BE2C (cell line): ENCODE results near the gene RPP25.

ENCODE experiments used
- DNase-seq: peaks from one replicate; pipeline ENCODE4 v3.0.0-alpha.2; 2020
- H3K27me3 ChIP-seq: fragments of 250-450 bp; sonication (Bioruptor Pico); 2 replicates; pipeline ENCODE4 v1.5.1; 2020; ENCODE audit warnings: mild to moderate bottlenecking
- H3K36me3 ChIP-seq: fragments of 250-450 bp; sonication (Bioruptor Pico); 2 replicates; pipeline ENCODE4 v1.5.1; 2020; ENCODE audit warnings: mild to moderate bottlenecking
- H3K4me1 ChIP-seq: fragments of 250-450 bp; sonication (Bioruptor Pico); 2 replicates; pipeline ENCODE4 v1.5.1; 2020
- H3K4me3 ChIP-seq: 2 replicates; pipeline ENCODE4 v1.5.1; 2011; ENCODE audit warnings: low read depth, low read length
- H3K9me3 ChIP-seq: fragments of 250-450 bp; sonication (Bioruptor Pico); 2 replicates; pipeline ENCODE4 v1.5.1; 2020
- TF ChIP-seq, protein P1 (sequence below): IDR thresholded peaks from 2 replicates; pipeline ENCODE4 v1.5.1; 2012; ENCODE audit warnings: mild to moderate bottlenecking, low read depth, low read length

Gene RPP25

DNA sequence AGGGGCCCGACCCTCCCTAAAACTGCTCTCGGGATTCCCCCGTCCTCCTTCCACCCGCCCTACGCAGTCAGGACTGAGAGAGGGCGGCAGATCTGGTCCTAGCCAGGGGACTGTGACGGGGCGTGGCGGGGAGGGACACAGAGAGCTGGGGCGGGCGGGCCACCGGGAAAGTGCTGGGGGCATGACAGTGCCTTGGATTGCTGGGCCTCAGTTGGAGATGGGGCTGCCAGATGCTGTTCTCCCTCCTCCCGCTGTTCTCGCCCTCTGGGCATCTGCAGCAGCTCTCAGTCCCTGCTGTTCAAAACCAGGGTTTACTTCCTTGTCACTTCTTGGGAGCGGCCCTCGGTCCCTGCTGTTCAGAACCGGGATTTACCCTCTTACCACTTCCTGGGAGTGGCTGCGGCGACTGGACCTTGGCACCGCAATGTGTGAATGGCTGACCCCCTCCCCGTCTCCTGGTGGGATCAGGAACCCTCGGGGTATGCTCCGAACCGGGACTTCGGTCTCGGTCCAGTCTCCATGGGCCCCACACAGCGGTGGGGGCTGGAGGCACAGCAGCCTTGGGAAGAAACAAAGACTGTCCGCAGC is 1.8 kb upstream of the RPP25 start:
- H3K9me3 ChIP-seq = no peaks in the 10 kb centered on the region
- no peaks in the 10 kb centered on the region for H3K36me3 ChIP-seq
- H3K27me3 ChIP-seq = no peaks in the 10 kb centered on the region
- DNase-seq = peak; percentile 88
- peak overlapping the region; percentile 73 for H3K4me3 ChIP-seq
- TF ChIP-seq, protein P1, sequence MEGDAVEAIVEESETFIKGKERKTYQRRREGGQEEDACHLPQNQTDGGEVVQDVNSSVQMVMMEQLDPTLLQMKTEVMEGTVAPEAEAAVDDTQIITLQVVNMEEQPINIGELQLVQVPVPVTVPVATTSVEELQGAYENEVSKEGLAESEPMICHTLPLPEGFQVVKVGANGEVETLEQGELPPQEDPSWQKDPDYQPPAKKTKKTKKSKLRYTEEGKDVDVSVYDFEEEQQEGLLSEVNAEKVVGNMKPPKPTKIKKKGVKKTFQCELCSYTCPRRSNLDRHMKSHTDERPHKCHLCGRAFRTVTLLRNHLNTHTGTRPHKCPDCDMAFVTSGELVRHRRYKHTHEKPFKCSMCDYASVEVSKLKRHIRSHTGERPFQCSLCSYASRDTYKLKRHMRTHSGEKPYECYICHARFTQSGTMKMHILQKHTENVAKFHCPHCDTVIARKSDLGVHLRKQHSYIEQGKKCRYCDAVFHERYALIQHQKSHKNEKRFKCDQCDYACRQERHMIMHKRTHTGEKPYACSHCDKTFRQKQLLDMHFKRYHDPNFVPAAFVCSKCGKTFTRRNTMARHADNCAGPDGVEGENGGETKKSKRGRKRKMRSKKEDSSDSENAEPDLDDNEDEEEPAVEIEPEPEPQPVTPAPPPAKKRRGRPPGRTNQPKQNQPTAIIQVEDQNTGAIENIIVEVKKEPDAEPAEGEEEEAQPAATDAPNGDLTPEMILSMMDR = peak; percentile 39
- peaks cover 16% of the 10 kb centered on the region for H3K4me1 ChIP-seq

DNA sequence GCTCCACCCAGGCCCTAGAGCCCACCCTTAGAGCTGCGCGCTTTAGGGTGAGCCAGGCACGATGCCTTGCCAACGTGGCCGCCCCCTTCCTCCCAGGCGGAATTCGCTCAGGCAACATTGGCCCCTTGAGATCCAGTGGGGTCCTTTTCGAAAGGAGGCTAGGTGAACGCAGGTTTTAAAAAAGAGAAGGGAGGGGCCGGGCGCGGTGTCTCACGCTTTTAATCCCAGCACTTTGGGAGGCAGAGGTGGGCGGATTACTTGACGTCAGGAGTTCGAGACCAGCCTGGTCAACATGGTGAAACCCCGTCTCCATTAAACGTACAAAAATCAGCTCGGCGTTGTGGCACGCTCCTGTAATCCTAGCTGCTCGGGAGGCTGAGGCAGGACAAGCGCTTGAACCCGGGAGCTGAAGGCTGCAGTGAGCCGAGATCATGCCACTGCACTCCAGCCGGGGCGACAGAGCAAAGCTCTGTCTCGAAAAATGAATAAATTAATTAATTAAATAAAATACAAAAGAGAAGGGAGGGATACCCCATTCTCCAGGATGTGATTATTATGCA is 984 bp upstream of the RPP25 start:
- TF ChIP-seq, protein P1 = no peak
- DNase-seq = no peak
- H3K27me3 ChIP-seq = no peaks in the 10 kb centered on the region
- peaks cover 8% of the 10 kb centered on the region for H3K4me1 ChIP-seq
- H3K36me3 ChIP-seq = no peaks in the 10 kb centered on the region
- no peaks in the 10 kb centered on the region for H3K9me3 ChIP-seq
- peak overlapping the region; percentile 73 for H3K4me3 ChIP-seq

DNA sequence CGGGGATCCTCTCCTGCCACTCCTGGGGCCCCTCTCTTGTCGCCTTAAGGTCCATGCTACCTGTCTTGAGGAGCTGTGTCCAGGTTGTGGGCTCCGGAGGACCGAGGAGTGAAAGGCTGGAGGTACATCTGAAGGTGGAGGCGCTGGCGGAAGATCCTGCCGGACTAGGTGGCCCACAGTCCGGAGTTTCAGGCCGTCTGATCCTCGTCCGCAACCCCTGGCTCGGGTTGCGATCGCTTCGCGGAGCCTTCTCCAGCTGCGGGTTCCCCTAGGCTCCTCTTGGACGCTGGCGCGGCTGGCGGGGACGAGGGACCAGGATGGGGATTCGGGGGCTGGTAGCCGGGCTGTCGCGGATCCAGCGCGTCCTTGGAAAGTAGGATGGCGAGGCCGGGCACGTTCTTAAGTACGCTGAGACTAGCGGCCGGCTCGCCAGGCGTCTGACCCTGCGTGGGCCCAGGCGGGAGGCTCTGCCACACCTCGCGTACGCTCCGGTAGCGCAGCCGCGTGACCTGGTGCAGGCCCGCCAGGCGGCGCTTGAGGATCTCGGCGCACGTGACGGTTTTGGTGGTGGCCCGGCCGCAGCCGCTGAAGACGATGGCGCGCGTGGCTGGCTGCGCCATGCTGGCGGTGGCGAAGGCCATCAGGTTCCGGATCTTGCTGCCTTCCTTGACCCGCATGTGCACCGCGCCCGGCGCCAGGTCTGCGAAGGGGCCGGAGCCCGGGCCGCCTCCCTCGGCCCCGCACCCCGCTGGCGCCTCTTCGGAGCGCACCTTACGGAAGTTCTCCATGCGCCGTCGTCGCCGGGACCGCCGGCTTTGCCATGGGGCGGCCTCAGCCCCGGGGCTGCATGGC is 550 bp downstream of the RPP25 start:
- Histone ChIP-seq H3K36me3 (no peaks in the 10 kb centered on the region), H3K4me1 (peaks cover 4% of the 10 kb centered on the region), H3K27me3 (no peaks in the 10 kb centered on the region), H3K9me3 (no peaks in the 10 kb centered on the region), H3K4me3 (peak overlapping the region; percentile 73)
- TF ChIP-seq, protein P1 = peak; percentile 6; the same call in 1 of the 2 replicates
- peak; percentile 36 for DNase-seq

DNA sequence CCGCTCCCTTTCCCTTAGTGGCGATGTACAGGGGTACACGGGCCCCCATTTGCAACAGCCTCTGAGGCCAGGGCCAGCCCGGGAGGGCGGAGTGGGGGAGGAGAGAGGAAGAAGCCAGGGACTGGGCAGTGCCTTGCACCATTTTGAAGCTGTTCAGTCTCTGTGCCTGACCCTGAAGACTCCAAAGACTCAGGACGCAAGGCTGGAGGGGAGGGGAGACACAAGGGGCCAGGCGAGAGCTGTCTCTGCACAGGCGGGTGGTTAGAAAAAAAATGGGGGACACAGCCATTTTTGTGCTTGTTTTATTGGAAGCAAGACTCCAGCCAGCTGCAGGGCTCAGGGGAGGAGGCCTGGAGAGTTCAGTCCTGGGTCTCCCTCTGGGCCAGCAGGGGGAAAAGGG is 1.6 kb downstream of the RPP25 start:
- Histone ChIP-seq H3K36me3 (no peaks in the 10 kb centered on the region), H3K9me3 (no peaks in the 10 kb centered on the region), H3K4me3 (peak overlapping the region; percentile 73), H3K4me1 (peaks cover 7% of the 10 kb centered on the region), H3K27me3 (no peaks in the 10 kb centered on the region)
- TF ChIP-seq, protein P1 = no peak
- peak; percentile 34 for DNase-seq

DNA sequence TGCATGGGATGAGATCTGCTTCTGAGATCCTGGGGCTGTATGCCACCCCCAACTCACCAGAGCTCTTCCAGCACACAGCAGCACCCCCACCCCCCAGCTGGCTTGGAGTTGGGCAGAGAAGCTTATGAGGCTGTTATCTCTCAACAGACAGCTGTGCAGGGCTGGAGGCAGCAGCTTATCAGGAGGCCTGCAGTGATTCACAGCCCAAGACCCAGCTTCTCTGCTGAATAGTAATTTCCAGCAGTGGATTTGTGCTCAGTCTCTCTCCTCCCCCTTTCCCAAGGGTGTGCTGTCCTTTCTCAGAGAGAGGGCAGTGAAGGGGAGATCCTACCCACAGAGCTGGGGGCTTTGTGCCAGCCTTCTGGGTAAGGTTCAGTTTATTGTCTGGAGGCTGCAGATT is 2.1 kb downstream of the RPP25 start:
- TF ChIP-seq, protein P1 = no peak
- DNase-seq = peak; percentile 94
- H3K27me3 ChIP-seq = no peaks in the 10 kb centered on the region
- H3K4me1 ChIP-seq = peaks cover 9% of the 10 kb centered on the region
- no peaks in the 10 kb centered on the region for H3K36me3 ChIP-seq
- H3K9me3 ChIP-seq = no peaks in the 10 kb centered on the region
- H3K4me3 ChIP-seq = peak overlapping the region; percentile 73
